GM12891 (cell line): ENCODE measurements around the gene MIER1.

Experiments used
- POLR2A ChIP-seq: IDR thresholded peaks from 2 replicates; pipeline ENCODE4 v1.6.1; 2011; ENCODE audit warnings: low read depth, low read length, control low read depth
- POLR2AphosphoS5 ChIP-seq: IDR thresholded peaks from 2 replicates; pipeline ENCODE4 v1.6.1; 2011; ENCODE audit warnings: low read depth, low read length, control low read depth
- TAF1 ChIP-seq: IDR thresholded peaks from 2 replicates; pipeline ENCODE4 v1.6.1; 2011; ENCODE audit warnings: low read depth, low read length, control low read depth

DNA sequence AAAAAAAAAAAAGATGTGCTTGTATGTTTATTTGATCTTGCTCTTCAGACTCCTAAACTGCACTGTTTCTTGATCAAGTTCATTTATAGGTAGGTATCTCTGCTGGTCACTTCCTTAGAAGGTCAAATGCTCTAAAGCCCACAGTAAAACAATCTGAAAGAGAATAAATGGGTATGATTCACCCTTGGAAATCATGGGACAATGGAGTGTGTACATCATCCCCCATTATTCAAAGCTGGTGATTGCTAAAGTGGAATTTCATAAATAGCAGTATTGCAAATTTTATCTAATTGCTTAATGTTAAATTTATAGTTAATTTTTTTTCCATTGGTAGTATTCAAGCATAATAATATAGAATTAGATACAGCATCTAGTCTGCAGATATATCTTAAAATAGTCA, 53.4 kb downstream of the MIER1 start:
- TF ChIP-seq TAF1 (no peak), POLR2AphosphoS5 (no peak), POLR2A (no peak)
